SIG-M5 (cell line): ENCODE data around the gene GAP43.

Experiments used
- DNase-seq: peaks from one replicate; lab custom pipeline; 2025; lab: John Stamatoyannopoulos, UW

The GAP43 gene

GRCh38 chr3:115662356-115662755 is 39.0 kb downstream of the GAP43 start:
- DNase-seq: no peak

GRCh38 chr3:115663414-115663813 is 40.1 kb downstream of the GAP43 start:
- no peak for DNase-seq

GRCh38 chr3:115666081-115666480 is 42.8 kb downstream of the GAP43 start:
- DNase-seq: no peak

- no peak for DNase-seq
These were observed 43.8 kb downstream of the GAP43 start for GRCh38 chr3:115666920-115667737.

- no peak for DNase-seq
These were observed 44.4 kb downstream of the GAP43 start for GRCh38 chr3:115667738-115668065.

GRCh38 chr3:115670911-115671310 is 47.6 kb downstream of the GAP43 start:
- no peak for DNase-seq

- no peak for DNase-seq
These were observed 48.6 kb downstream of the GAP43 start for GRCh38 chr3:115671761-115672455.

GRCh38 chr3:115673881-115674280 is 50.6 kb downstream of the GAP43 start:
- DNase-seq: no peak

GRCh38 chr3:115676336-115676735 is 53.0 kb downstream of the GAP43 start:
- DNase-seq: no peak

GRCh38 chr3:115680803-115681345 is 57.6 kb downstream of the GAP43 start:
- DNase-seq: no peak

GRCh38 chr3:115681736-115682135 is 58.4 kb downstream of the GAP43 start:
- DNase-seq: no peak

GRCh38 chr3:115683305-115683704 is 60.0 kb downstream of the GAP43 start:
- no peak for DNase-seq

GRCh38 chr3:115683773-115684172 is 60.5 kb downstream of the GAP43 start:
- DNase-seq: no peak

- no peak for DNase-seq
These were observed 61.8 kb downstream of the GAP43 start for GRCh38 chr3:115685097-115685496.

- DNase-seq: no peak
These were observed 64.4 kb downstream of the GAP43 start for GRCh38 chr3:115687721-115688120.

GRCh38 chr3:115688418-115688817 is 65.1 kb downstream of the GAP43 start:
- no peak for DNase-seq

GRCh38 chr3:115689928-115690327 is 66.6 kb downstream of the GAP43 start:
- no peak for DNase-seq

- no peak for DNase-seq
These were observed 68.7 kb downstream of the GAP43 start for GRCh38 chr3:115691964-115692363.

- DNase-seq: no peak
These were observed 69.7 kb downstream of the GAP43 start for GRCh38 chr3:115692887-115693524.

- no peak for DNase-seq
These were observed 70.6 kb downstream of the GAP43 start for GRCh38 chr3:115693868-115694267.

- DNase-seq: no peak
These were observed 71.8 kb downstream of the GAP43 start for GRCh38 chr3:115695090-115695489.

GRCh38 chr3:115697263-115698053 is 74.1 kb downstream of the GAP43 start:
- DNase-seq: no peak
